Measurements from ENCODE around the gene ATG16L2. TPM values are rescaled to one million over a fixed set of nuclear protein-coding genes. Genes with fewer than 3 reads are reported as not detected.

Gene ATG16L2
- total and polyA plus RNA-seq, 4 donors = 4.7 to 17.8 (median 7.4) TPM

GRCh38 chr11:72772059-72772458 lies 42.2 kb upstream of the ATG16L2 start:
- H3K27ac ChIP-seq (ENCODE audit: low read depth in 1 of 2, low read length in 2 of 2) = no peak overlapping the region
- no peak overlapping the region for H3K9ac ChIP-seq (ENCODE audit: low read depth in 1 of 2, low read length in 2 of 2)
- peaks cover 25 to 92% (median 77%) of the 10 kb centered on the region in 4 donors for H3K4me1 ChIP-seq (ENCODE audit: control insufficient read depth in 4 of 4, insufficient read depth in 4 of 4, low read length in 3 of 4)
- no peak overlapping the region for H3K4me3 ChIP-seq (ENCODE audit: low read depth in 1 of 3, low read length in 3 of 3)
- DNase-seq (ENCODE audit: low spot score) = no peak
- H3K9me3 ChIP-seq (ENCODE audit: control insufficient read depth in 4 of 4, low read length in 3 of 4) = no peaks in the 10 kb centered on the region
- TF ChIP-seq, protein P1, sequence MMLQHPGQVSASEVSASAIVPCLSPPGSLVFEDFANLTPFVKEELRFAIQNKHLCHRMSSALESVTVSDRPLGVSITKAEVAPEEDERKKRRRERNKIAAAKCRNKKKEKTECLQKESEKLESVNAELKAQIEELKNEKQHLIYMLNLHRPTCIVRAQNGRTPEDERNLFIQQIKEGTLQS (IDR thresholded peaks at IDR 0.05) = no peak
- TF ChIP-seq RXRA (IDR thresholded peaks at IDR 0.05) = no peak
- no peak for TF ChIP-seq RAD21 (IDR thresholded peaks at IDR 0.05)
- no peak for TF ChIP-seq REST (IDR thresholded peaks at IDR 0.05)
- TF ChIP-seq TAF1 (conservative IDR thresholded peaks at IDR 0.05) = no peak
- TF ChIP-seq HNF4A (conservative IDR thresholded peaks at IDR 0.05) = no peak
- TF ChIP-seq GABPA (IDR thresholded peaks at IDR 0.05 in 1 of 2, conservative IDR thresholded peaks at IDR 0.05 in 1 of 2) = no peak
- TF ChIP-seq YY1 (IDR thresholded peaks at IDR 0.05) = no peak
- no peak for TF ChIP-seq SP1 (IDR thresholded peaks at IDR 0.05)
- no peak for TF ChIP-seq NR2F2 (IDR thresholded peaks at IDR 0.05)
- TF ChIP-seq FOXA2 (IDR thresholded peaks at IDR 0.05) = no peak
- TF ChIP-seq JUND (IDR thresholded peaks at IDR 0.05) = no peak
- no peak for TF ChIP-seq CTCF (IDR thresholded peaks at IDR 0.05; ENCODE audit: low read depth, low read length, missing input control)
- TF ChIP-seq HNF4G (IDR thresholded peaks at IDR 0.05) = no peak
- TF ChIP-seq ZBTB33 (IDR thresholded peaks at IDR 0.05) = no peak
- no peak for TF ChIP-seq EGR1 (IDR thresholded peaks at IDR 0.05; ENCODE audit: low read depth in 2 of 2)
- TF ChIP-seq FOXA1 (IDR thresholded peaks at IDR 0.05) = no peak
- H3K36me3 ChIP-seq (ENCODE audit: control insufficient read depth in 4 of 4, insufficient read depth in 3 of 4, low read depth in 1 of 4, low read length in 3 of 4) = peaks cover 0 to 3% (median 0%) of the 10 kb centered on the region in 4 donors
- no peaks in the 10 kb centered on the region for H3K27me3 ChIP-seq (ENCODE audit: control insufficient read depth in 4 of 4, insufficient read depth in 4 of 4, low read length in 3 of 4)
- WGBS = 91% methylated on average over 12 of the region's 12 CpGs

DNA sequence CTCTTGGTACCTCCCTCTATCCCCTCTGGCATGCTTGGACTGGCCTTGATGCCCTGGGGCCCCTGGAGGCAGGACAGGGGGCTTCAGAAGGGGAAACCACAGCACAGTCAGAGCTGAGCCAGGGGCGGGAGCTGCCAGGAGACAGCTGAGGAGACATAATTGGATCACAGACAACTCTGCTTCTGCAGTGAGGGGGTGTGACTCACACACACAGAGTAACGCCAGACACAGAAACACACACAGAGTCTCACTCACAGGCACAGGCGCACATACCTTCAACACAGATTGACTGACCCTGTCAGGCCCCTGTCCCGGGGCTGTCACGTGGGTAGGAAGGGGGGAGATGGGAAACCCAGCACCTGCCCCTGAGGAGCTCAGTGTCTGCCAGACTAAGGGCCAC lies 40.9 kb upstream of the ATG16L2 start:
- no peak for DNase-seq (ENCODE audit: low spot score)
- H3K9ac ChIP-seq (ENCODE audit: low read depth in 1 of 2, low read length in 2 of 2) = no peak overlapping the region
- H3K36me3 ChIP-seq (ENCODE audit: control insufficient read depth in 4 of 4, insufficient read depth in 3 of 4, low read depth in 1 of 4, low read length in 3 of 4) = peaks cover 0 to 3% (median 0%) of the 10 kb centered on the region in 4 donors
- peaks cover 13 to 92% (median 75%) of the 10 kb centered on the region in 4 donors for H3K4me1 ChIP-seq (ENCODE audit: control insufficient read depth in 4 of 4, insufficient read depth in 4 of 4, low read length in 3 of 4)
- H3K27ac ChIP-seq (ENCODE audit: low read depth in 1 of 2, low read length in 2 of 2) = peak overlapping the region; percentile 24 to 26
- no peaks in the 10 kb centered on the region for H3K27me3 ChIP-seq (ENCODE audit: control insufficient read depth in 4 of 4, insufficient read depth in 4 of 4, low read length in 3 of 4)
- H3K9me3 ChIP-seq (ENCODE audit: control insufficient read depth in 4 of 4, low read length in 3 of 4) = no peaks in the 10 kb centered on the region
- no peak overlapping the region for H3K4me3 ChIP-seq (ENCODE audit: low read depth in 1 of 3, low read length in 3 of 3)
- TF ChIP-seq HNF4A (conservative IDR thresholded peaks at IDR 0.05) = no peak
- TF ChIP-seq GABPA (IDR thresholded peaks at IDR 0.05 in 1 of 2, conservative IDR thresholded peaks at IDR 0.05 in 1 of 2) = no peak
- no peak for TF ChIP-seq TAF1 (conservative IDR thresholded peaks at IDR 0.05)
- no peak for TF ChIP-seq SP1 (IDR thresholded peaks at IDR 0.05)
- TF ChIP-seq, protein P2, sequence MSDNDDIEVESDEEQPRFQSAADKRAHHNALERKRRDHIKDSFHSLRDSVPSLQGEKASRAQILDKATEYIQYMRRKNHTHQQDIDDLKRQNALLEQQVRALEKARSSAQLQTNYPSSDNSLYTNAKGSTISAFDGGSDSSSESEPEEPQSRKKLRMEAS (IDR thresholded peaks at IDR 0.05) = no peak
- TF ChIP-seq NR2F2 (IDR thresholded peaks at IDR 0.05) = no peak
- TF ChIP-seq, protein P1 (IDR thresholded peaks at IDR 0.05) = no peak
- TF ChIP-seq JUND (IDR thresholded peaks at IDR 0.05) = no peak
- 53% methylated on average over 5 of the region's 5 CpGs for WGBS

Measured in liver (tissue), 9 donors.